HepG2 (cell line): ENCODE data around the gene CELSR3. TPM values are rescaled to one million over a fixed set of nuclear protein-coding genes. Genes with fewer than 3 reads are reported as not detected.

Source experiments
- ATF5 ChIP-seq: sonication (generic); formaldehyde crosslinking; IDR thresholded peaks from 2 replicates; pipeline ENCODE4 v1.4.0; 2020; ENCODE audit warnings: mild to moderate bottlenecking, low read depth, missing genetic modification reagents
- GATA4 ChIP-seq: sonication (generic); IDR thresholded peaks from 2 replicates; pipeline ENCODE4 v1.6.1; 2016; ENCODE audit warnings: antibody characterized with exemption, low read depth, borderline replicate concordance
- HOXA7 ChIP-seq: sonication (generic); formaldehyde crosslinking; IDR thresholded peaks from 2 replicates; pipeline ENCODE4 v1.8.1; 2022; ENCODE audit warnings: mild to moderate bottlenecking, missing genetic modification reagents, moderate library complexity
- LRRFIP1 ChIP-seq: sonication (generic); formaldehyde crosslinking; conservative IDR thresholded peaks from 2 replicates; pipeline ENCODE4 v1.4.0; 2020; ENCODE audit warnings: missing genetic modification reagents
- NR3C1 ChIP-seq: sonication (generic); formaldehyde crosslinking; IDR thresholded peaks from 2 replicates; pipeline ENCODE4 v1.4.0; 2020; ENCODE audit warnings: missing genetic modification reagents
- TFE3 ChIP-seq: IDR thresholded peaks from 2 replicates; pipeline ENCODE4 v1.6.1; 2016
- TSC22D2 ChIP-seq: sonication (generic); formaldehyde crosslinking; IDR thresholded peaks from 2 replicates; pipeline ENCODE4 v1.5.1; 2020; ENCODE audit warnings: missing genetic modification reagents, mild to moderate bottlenecking, borderline replicate concordance
- ZBTB8A ChIP-seq: sonication (generic); formaldehyde crosslinking; IDR thresholded peaks from 2 replicates; pipeline ENCODE4 v1.4.0; 2020; ENCODE audit warnings: mild to moderate bottlenecking, low read depth, missing genetic modification reagents, borderline replicate concordance
- ZNF280B ChIP-seq: sonication (generic); formaldehyde crosslinking; IDR thresholded peaks from 2 replicates; pipeline ENCODE4 v1.5.0; 2020; ENCODE audit warnings: missing genetic modification reagents, mild to moderate bottlenecking, borderline replicate concordance
- polyA plus RNA-seq, 8 experiments: library from polyadenylated mRNA; depleted of rRNA in 3 of 8; stranded (reverse) in 7 of 8; unstranded in 1 of 8; fragments of >200 nt; fragmentation: Illumina TruSeq in 4 of 8; extraction: Trizol in 4 of 8; gene quantifications; 2 replicates each; pipeline versions ENCODE4 v1.2.1 to v1.2.3, GENCODE V29; 2011 to 2016; ENCODE audit warnings: low read depth in 4 of 8, missing spikeins in 1 of 8, mixed read lengths in 1 of 8; ENCODE audit not compliant: insufficient read depth in 1 of 8
- total RNA-seq, 5 experiments: library from RNA; depleted of rRNA; stranded (reverse); fragments of >200 nt; fragmentation: Illumina TruSeq; extraction: Trizol; gene quantifications; 2 replicates each; pipeline ENCODE4 v1.2.3, GENCODE V29; 2016; ENCODE audit warnings: low read depth in 1 of 5
- TF ChIP-seq, protein P1 (sequence below): sonication (generic); formaldehyde crosslinking; conservative IDR thresholded peaks from 2 replicates; pipeline ENCODE4 v1.8.0; 2022; ENCODE audit warnings: low read depth, missing genetic modification reagents
- TF ChIP-seq, protein P2 (sequence below): sonication (generic); formaldehyde crosslinking; IDR thresholded peaks from 2 replicates; pipeline ENCODE4 v1.4.0; 2020; ENCODE audit warnings: missing genetic modification reagents
- TF ChIP-seq, protein P3 (sequence below): sonication (generic); formaldehyde crosslinking; conservative IDR thresholded peaks from 2 replicates; pipeline ENCODE4 v1.4.0; 2020; ENCODE audit warnings: missing genetic modification reagents
- TF ChIP-seq, protein P4 (sequence below): sonication (generic); formaldehyde crosslinking; IDR thresholded peaks from 2 replicates; pipeline ENCODE4 v1.4.0; 2020; ENCODE audit warnings: missing genetic modification reagents; ENCODE audit errors: not compliant biosample characterization

The CELSR3 gene
- total and polyA plus RNA-seq, 2 of the 13 experiments (the other 11 are each of a cell fraction or from before 2014, with no cell fraction given), result 5.4 to 6.7 TPM

GRCh38 chr3:48661501-48662144 is 1.1 kb downstream of the CELSR3 start (continued):
- TF ChIP-seq TFE3 (CRISPR knock-in tag) (peak; percentile 100), ZBTB8A (CRISPR knock-in tag) (peak; percentile 99), TSC22D2 (CRISPR knock-in tag) (peak; percentile 100), HOXA7 (peak; percentile 100), LRRFIP1 (peak; percentile 99), ATF5 (CRISPR knock-in tag) (peak; percentile 100), GATA4 (no peak), ZNF280B (peak; percentile 100), NR3C1 (CRISPR knock-in tag) (peak; percentile 99)
- TF ChIP-seq, protein P1, sequence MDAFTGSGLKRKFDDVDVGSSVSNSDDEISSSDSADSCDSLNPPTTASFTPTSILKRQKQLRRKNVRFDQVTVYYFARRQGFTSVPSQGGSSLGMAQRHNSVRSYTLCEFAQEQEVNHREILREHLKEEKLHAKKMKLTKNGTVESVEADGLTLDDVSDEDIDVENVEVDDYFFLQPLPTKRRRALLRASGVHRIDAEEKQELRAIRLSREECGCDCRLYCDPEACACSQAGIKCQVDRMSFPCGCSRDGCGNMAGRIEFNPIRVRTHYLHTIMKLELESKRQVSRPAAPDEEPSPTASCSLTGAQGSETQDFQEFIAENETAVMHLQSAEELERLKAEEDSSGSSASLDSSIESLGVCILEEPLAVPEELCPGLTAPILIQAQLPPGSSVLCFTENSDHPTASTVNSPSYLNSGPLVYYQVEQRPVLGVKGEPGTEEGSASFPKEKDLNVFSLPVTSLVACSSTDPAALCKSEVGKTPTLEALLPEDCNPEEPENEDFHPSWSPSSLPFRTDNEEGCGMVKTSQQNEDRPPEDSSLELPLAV (CRISPR knock-in tag), result peak; percentile 100
- TF ChIP-seq, protein P2, sequence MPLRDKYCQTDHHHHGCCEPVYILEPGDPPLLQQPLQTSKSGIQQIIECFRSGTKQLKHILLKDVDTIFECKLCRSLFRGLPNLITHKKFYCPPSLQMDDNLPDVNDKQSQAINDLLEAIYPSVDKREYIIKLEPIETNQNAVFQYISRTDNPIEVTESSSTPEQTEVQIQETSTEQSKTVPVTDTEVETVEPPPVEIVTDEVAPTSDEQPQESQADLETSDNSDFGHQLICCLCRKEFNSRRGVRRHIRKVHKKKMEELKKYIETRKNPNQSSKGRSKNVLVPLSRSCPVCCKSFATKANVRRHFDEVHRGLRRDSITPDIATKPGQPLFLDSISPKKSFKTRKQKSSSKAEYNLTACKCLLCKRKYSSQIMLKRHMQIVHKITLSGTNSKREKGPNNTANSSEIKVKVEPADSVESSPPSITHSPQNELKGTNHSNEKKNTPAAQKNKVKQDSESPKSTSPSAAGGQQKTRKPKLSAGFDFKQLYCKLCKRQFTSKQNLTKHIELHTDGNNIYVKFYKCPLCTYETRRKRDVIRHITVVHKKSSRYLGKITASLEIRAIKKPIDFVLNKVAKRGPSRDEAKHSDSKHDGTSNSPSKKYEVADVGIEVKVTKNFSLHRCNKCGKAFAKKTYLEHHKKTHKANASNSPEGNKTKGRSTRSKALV (CRISPR knock-in tag), result peak; percentile 100
- TF ChIP-seq, protein P3, sequence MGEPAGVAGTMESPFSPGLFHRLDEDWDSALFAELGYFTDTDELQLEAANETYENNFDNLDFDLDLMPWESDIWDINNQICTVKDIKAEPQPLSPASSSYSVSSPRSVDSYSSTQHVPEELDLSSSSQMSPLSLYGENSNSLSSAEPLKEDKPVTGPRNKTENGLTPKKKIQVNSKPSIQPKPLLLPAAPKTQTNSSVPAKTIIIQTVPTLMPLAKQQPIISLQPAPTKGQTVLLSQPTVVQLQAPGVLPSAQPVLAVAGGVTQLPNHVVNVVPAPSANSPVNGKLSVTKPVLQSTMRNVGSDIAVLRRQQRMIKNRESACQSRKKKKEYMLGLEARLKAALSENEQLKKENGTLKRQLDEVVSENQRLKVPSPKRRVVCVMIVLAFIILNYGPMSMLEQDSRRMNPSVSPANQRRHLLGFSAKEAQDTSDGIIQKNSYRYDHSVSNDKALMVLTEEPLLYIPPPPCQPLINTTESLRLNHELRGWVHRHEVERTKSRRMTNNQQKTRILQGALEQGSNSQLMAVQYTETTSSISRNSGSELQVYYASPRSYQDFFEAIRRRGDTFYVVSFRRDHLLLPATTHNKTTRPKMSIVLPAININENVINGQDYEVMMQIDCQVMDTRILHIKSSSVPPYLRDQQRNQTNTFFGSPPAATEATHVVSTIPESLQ, result peak; percentile 100
- TF ChIP-seq, protein P4, sequence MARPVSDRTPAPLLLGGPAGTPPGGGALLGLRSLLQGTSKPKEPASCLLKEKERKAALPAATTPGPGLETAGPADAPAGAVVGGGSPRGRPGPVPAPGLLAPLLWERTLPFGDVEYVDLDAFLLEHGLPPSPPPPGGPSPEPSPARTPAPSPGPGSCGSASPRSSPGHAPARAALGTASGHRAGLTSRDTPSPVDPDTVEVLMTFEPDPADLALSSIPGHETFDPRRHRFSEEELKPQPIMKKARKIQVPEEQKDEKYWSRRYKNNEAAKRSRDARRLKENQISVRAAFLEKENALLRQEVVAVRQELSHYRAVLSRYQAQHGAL, result peak; percentile 100
